HFF-Myc (cell line): Measurements from ENCODE around the gene CCL4.
"Not testable (repeated sequence)": the region's sequence is repeated elsewhere in the genome, so short reads cannot be mapped to it uniquely, and the experiment has no call there.

Experiments
- DNase-seq: peaks from one replicate; pipeline ENCODE4 v3.0.0-alpha.2; 2011; ENCODE audit warnings: low read depth; ENCODE audit errors: extremely low read depth
- H3K4me3 ChIP-seq: replicated peaks from 2 replicates; pipeline ENCODE4 v1.5.1; 2011; ENCODE audit warnings: low read depth, mild to moderate bottlenecking, control low read depth, low read length
- TF ChIP-seq, protein P1 (sequence below): IDR thresholded peaks from 2 replicates; pipeline ENCODE4 v1.5.1; 2012; ENCODE audit warnings: mild to moderate bottlenecking, low read depth, low read length, control low read depth; ENCODE audit errors: missing control alignments

The CCL4 gene

DNA sequence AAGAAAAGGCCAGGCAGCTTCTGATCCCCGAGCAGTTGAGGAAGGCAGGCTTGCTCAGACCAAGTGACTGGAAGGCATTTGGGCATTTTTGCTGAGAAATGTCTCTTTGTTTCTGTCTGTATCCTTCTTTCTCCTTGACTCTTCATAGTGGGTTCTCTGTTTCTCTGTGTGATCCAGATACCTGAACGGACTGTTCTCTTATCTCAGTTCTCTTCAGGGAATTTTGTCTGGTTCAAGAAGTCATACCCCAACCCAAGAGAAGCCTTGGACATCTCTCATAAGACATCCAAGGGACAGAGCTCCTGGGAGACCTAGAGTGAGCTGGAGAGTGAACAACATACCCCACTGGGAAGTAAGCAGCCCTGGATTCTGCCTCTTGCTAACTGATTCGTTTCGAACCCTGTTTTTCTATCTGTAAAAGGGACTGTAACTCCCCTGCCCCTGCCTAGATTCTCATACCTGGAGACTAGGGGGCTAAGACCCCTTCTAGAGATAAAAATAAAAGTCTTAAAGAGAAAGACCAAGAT is 14.2 kb upstream of the CCL4 start:
- no peak overlapping the region for H3K4me3 ChIP-seq
- TF ChIP-seq, protein P1, sequence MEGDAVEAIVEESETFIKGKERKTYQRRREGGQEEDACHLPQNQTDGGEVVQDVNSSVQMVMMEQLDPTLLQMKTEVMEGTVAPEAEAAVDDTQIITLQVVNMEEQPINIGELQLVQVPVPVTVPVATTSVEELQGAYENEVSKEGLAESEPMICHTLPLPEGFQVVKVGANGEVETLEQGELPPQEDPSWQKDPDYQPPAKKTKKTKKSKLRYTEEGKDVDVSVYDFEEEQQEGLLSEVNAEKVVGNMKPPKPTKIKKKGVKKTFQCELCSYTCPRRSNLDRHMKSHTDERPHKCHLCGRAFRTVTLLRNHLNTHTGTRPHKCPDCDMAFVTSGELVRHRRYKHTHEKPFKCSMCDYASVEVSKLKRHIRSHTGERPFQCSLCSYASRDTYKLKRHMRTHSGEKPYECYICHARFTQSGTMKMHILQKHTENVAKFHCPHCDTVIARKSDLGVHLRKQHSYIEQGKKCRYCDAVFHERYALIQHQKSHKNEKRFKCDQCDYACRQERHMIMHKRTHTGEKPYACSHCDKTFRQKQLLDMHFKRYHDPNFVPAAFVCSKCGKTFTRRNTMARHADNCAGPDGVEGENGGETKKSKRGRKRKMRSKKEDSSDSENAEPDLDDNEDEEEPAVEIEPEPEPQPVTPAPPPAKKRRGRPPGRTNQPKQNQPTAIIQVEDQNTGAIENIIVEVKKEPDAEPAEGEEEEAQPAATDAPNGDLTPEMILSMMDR, result no peak
- DNase-seq, result no peak

DNA sequence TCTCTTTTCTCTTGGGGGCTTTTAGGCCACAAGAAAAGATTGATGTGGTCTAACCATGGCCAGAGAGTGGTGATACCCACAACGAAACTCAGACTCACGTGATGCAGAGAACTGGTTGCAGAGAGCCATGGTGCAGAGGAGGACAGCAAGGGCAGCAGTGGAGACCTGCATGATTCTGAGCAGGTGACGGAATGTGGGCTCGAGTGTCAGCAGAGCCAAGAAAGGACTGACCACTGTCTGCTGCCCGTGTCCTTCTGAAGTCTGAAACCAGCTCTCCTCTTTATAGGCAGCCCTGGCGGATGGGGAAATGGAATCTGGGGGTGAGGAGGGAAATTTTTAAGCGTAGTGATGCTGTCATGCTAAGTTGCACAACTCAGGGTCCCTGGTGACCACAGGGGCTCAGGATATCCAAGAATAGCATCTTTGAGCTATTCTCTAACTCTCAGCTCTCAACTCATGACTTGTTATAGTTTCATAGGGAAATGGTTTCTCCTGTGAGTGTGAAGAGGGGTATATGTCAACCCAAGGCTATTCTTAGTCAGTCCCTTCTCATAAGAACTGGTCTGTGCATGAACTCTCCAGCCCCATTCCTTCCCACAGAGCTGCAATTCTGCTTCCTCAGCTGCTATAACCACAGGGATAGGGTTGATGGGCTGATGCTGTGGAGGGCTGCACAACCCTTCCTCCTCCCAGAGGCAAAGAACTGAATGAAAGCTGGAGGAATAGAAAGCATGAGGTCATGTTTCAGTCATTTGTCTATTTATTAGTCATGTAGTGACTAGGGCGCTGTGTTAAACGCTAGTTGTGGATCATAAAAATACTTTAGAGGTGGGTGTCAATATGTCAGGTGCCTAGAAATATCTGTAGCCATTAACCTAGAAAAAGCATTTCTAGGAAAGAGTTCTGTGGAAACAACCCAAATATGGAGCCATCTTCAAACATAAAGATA is 13.5 kb upstream of the CCL4 start, which contains the start of gene CCL3:
Gene CCL3 (minus strand): TSS at position 256 of the 949 bp plus-strand sequence. CDS start 85 bp downstream, at position 171.
- DNase-seq, result no peak
- TF ChIP-seq, protein P1, result no peak
- H3K4me3 ChIP-seq, result no peak within 1 kb of the TSS

DNA sequence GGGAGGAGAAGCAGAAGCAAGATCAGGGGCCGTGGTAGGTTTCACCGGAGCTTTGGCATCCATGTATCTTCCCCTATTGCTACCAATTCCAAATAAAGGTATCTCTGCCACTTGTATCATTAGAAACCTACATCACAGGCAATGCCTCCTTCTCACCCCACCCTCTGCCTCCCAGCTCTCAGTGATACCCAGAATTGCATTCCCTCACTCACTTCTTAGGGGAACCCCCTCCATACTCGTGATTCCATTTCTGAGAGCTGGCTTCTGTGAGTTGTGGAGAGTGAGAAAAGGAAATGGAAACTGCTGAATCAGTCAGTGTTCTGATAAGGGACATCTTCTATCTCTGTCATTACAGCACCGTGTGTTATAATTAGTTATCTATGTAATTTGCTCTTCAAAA is 11.4 kb upstream of the CCL4 start:
- DNase-seq, result no peak
- TF ChIP-seq, protein P1, result no peak
- H3K4me3 ChIP-seq, result no peak overlapping the region

DNA sequence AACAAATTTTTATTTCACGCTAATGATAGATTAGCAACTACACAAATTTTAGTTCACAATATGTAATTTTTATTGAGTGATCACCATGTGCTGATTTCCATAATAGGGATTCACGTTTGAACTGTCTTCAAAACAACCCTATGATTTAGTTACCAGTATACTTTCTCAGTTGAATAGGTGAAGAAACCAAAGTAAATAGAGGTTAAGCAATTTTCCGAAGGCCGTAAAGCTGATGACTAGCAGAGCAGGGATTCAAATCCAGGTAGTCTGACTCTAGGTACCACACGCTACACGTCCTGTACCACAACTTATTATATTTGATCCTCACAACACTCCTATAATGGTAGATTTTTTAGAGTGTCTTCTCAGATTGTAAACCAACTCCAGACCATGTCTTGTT is 10.9 kb upstream of the CCL4 start:
- H3K4me3 ChIP-seq, DNase-seq: not testable (repeated sequence)

DNA sequence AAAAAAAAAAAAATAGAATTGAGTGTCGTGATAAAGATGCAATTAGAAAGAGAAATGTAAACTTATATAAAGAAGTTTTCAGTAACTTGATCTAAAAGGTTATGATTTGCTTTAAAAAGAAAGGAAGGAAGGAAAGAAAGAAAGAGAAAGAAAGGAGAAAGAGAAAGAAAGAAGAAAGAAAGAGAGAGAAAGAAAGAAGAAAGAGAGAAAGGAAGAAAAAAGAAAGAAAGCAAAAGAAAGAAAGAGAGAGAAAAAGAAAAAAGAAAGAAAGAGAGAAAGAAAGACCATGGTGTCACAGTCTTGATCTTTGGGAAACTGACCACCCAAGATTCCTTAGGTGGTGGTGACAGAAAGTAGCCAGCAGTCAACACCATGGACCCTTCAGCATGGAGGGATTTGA is 9.4 kb upstream of the CCL4 start:
- H3K4me3 ChIP-seq, result no peak overlapping the region
- TF ChIP-seq, protein P1, result no peak
- DNase-seq, result no peak

DNA sequence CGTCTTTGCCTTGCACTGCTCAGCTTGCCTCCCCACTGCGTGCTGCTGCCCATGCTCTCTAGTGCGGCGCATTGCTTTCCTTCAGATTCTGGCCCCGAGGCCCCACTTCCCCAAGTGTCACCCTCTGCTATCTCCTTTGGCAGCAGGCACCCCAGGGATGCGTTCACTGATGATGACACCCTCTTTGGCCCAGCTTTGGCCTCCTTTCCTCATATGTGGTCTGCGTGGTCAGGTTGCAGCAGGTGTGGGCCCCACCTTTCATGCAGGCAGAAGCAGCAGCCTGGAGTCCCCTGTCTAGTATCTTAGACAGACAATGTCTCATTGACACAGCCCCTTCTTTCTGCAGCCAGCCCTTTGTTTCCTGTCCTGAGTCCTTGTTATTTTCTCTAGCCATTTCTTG is 8.9 kb upstream of the CCL4 start:
- H3K4me3 ChIP-seq, result no peak overlapping the region
- TF ChIP-seq, protein P1, result no peak
- no peak for DNase-seq

DNA sequence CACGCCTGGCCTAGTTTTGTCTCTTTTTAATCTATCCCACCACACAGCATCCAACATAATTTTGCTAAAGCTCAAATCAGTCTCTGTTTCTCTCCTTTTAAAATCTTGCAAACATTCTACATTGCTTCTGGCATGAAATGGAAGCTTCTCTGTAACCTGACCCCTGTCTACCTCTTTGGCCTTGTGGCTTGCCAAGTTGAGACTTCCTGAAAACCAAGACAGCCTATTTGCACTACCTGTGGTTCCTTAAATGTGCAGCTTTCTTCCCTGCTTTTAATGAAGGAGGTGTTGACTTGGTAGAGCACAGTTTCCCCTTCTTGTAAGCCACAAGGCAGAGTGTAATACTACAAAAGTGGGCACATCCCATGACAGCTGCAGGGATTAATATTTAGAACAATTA is 7.6 kb upstream of the CCL4 start:
- H3K4me3 ChIP-seq, result no peak overlapping the region
- DNase-seq, result no peak
- TF ChIP-seq, protein P1, result no peak

DNA sequence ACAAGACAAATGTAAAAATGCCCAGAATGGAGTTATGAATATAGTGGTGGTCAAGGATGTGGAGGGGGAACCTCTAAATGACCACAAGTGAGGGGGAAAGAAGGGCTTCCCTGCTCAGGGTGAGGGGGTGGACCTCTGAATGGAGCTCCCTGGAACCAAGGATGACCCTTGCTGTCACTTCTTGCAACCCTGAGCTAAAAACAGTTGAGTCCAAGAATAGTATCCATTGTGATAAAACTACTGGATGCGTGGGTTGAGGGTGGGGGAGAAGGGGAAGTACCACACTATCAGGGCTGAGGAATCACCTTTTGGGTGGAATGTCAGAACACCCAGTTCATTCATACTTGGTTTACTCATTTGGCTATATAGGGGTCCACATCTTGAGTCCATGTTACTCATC is 4.6 kb upstream of the CCL4 start:
- not testable (repeated sequence) for DNase-seq, H3K4me3 ChIP-seq

DNA sequence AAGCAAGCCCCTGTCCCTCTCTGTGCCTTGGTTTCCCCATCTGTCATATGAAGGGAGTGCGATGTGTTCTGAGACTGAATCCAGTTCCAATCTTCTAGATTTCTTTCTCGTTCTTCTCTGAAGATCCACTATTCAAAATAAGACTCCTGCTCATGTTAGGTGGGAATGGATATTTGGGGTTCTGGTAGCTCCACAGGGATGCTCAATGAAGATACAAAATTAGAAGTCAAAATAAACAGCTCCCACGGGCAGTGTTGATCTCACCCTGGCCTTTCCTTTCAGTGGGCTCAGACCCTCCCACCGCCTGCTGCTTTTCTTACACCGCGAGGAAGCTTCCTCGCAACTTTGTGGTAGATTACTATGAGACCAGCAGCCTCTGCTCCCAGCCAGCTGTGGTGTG is 619 bp downstream of the CCL4 start:
- DNase-seq, H3K4me3 ChIP-seq: not testable (repeated sequence)
